ENCODE measurements around the gene KIFC3. TPM values are rescaled to one million over a fixed set of nuclear protein-coding genes. Genes with fewer than 3 reads are reported as not detected.
A peak's percentile ranks its signal among the peaks of the same experiment; 100 is the strongest.

The KIFC3 gene
- total and polyA plus RNA-seq, 2 donors from 2014 or later = 74.9 to 109 TPM

- peak overlapping the region; percentile 95 to 97 for H3K27ac ChIP-seq (ENCODE audit: low read depth in 2 of 2, low read length in 2 of 2)
- FAIRE-seq (no peak), DNase-seq (peak in 2 of 5 donors; percentile 44 to 56)
- H3K4me3 ChIP-seq (ENCODE audit: low read length in 3 of 3) = peak overlapping the region; percentile 43 to 84 (median 60)
- no peak for TF ChIP-seq CTCF (IDR thresholded peaks at IDR 0.05; ENCODE audit: borderline replicate concordance, extremely low read depth, insufficient read depth)
- no peaks in the 10 kb centered on the region for H3K9me3 ChIP-seq (ENCODE audit: control insufficient read depth in 2 of 3, insufficient read depth in 1 of 3, low read length in 3 of 3)
- no peaks in the 10 kb centered on the region for H3K27me3 ChIP-seq (ENCODE audit: control insufficient read depth, insufficient read depth, low read length)
- peak overlapping the region; percentile 31 to 93 (median 90) for H3K9ac ChIP-seq (ENCODE audit: low read length in 3 of 3)
- H3K4me1 ChIP-seq (ENCODE audit: control insufficient read depth in 2 of 3, insufficient read depth in 2 of 3, low read depth in 1 of 3, low read length in 3 of 3) = peaks cover 8 to 58% (median 36%) of the 10 kb centered on the region in 3 donors
- intact Hi-C loops (cut with DNase I) = no loop called here
- H3K36me3 ChIP-seq (ENCODE audit: control insufficient read depth in 2 of 3, insufficient read depth in 3 of 3, low read length in 3 of 3) = peaks cover 0 to 6% (median 0%) of the 10 kb centered on the region in 3 donors
Observed at GRCh38 chr16:57801098-57801808, 1.0 kb downstream of the KIFC3 start.

DNA sequence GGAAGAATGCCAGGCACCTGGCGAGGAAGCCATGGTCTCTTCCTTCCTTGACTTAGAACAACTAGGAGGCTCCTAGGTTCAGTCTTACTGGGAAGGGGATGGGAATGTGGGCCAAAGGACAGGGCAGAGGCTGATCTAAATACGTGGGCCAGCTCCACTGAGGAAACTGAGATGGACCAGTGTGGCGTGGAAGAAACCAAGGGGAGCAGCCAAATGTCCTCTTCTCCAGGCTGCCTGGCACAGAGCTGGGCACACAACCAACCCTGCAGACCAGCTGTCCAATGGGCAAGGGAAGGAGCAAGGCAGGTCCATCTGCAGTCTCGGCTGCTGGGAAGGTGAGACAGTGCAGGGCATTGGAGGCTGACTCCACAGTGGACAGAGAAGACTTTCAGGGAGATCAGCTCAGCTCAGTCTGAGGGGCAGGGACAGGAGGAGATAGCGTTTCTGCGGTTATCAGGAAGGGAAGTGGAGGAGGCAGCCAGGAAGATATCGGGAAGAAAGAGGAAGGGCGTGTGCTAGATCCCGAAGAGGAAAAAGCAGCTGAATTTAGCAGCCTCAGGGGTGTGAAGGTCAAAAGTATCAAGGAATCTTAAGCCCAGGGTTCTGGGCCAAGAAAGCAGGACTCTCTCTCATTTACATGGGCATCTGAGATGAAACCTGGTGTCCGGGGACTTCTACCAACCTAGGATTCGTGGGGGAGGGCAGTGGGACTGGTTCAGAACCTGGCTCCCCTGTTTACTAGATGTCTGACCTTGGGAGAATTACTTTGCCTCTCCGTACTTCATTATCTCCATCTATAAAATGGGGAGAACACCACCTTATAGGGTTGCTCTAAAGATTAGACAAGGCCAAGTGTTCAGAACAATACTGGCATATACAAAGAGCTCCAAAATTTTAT, 1.8 kb downstream of the KIFC3 start:
- peak overlapping the region; percentile 95 to 97 for H3K27ac ChIP-seq (ENCODE audit: low read depth in 2 of 2, low read length in 2 of 2)
- peaks cover 8 to 63% (median 40%) of the 10 kb centered on the region in 3 donors for H3K4me1 ChIP-seq (ENCODE audit: control insufficient read depth in 2 of 3, insufficient read depth in 2 of 3, low read depth in 1 of 3, low read length in 3 of 3)
- peak overlapping the region in 2 of 3 donors; percentile 75 to 93 for H3K9ac ChIP-seq (ENCODE audit: low read length in 3 of 3)
- H3K4me3 ChIP-seq (ENCODE audit: low read length in 3 of 3) = peak overlapping the region in 2 of 3 donors; percentile 43 to 84
- peaks cover 0 to 6% (median 0%) of the 10 kb centered on the region in 3 donors for H3K36me3 ChIP-seq (ENCODE audit: control insufficient read depth in 2 of 3, insufficient read depth in 3 of 3, low read length in 3 of 3)
- no peaks in the 10 kb centered on the region for H3K9me3 ChIP-seq (ENCODE audit: control insufficient read depth in 2 of 3, insufficient read depth in 1 of 3, low read length in 3 of 3)
- no peak for FAIRE-seq
- no peaks in the 10 kb centered on the region for H3K27me3 ChIP-seq (ENCODE audit: control insufficient read depth, insufficient read depth, low read length)
- intact Hi-C loops (cut with DNase I) = no loop called here
- no peak for TF ChIP-seq CTCF (IDR thresholded peaks at IDR 0.05; ENCODE audit: borderline replicate concordance, extremely low read depth, insufficient read depth)
- DNase-seq = peak in 1 of 5 donors; percentile 66

DNA sequence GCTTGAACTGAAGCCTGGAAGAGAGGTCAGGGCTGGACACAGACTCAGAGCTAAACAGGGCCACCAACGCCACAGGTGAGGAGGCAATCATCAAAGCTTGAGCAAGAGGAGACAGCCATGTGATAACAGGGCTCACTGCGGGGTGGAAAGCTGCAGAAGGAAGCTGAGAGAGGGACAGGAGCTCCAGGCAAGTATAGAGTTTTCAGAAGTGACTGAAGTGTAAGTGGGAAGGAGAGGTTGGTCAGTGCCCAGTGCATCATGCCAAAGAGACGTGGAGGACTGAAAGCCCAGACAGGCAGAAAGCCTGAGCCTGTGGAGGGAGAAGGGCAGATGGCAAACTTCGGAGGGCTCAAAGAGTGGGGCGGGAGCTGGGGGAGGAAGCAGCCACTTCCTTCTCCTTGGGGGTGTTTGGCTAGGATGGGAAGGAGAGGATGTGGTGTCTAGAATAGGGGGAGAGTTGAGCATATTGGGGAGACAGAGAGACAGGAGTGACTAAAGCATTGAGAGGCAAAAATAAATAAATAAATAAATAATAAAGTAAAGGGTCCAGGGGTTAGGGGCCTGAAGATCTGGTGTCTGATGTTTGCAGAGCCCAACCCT, 2.6 kb downstream of the KIFC3 start:
- Histone ChIP-seq H3K36me3 (ENCODE audit: control insufficient read depth in 2 of 3, insufficient read depth in 3 of 3, low read length in 3 of 3) (peaks cover 0 to 6% (median 0%) of the 10 kb centered on the region in 3 donors), H3K4me1 (ENCODE audit: control insufficient read depth in 2 of 3, insufficient read depth in 2 of 3, low read depth in 1 of 3, low read length in 3 of 3) (peaks cover 8 to 67% (median 42%) of the 10 kb centered on the region in 3 donors), H3K9me3 (ENCODE audit: control insufficient read depth in 2 of 3, insufficient read depth in 1 of 3, low read length in 3 of 3) (no peaks in the 10 kb centered on the region), H3K27ac (ENCODE audit: low read depth in 2 of 2, low read length in 2 of 2) (peak overlapping the region; percentile 95 to 97), H3K4me3 (ENCODE audit: low read length in 3 of 3) (peak overlapping the region in 2 of 3 donors; percentile 43 to 84), H3K9ac (ENCODE audit: low read length in 3 of 3) (peak overlapping the region in 1 of 3 donors; percentile 26), H3K27me3 (ENCODE audit: control insufficient read depth, insufficient read depth, low read length) (no peaks in the 10 kb centered on the region)
- TF ChIP-seq CTCF (IDR thresholded peaks at IDR 0.05; ENCODE audit: borderline replicate concordance, extremely low read depth, insufficient read depth) = no peak
- intact Hi-C loops (cut with DNase I) = no loop called here
- DNase-seq = peak in 1 of 5 donors; percentile 47
- no peak for FAIRE-seq

Measured in kidney (tissue), 14 donors.